ENCODE data around the gene KLHL6. TPM values are rescaled to one million over a fixed set of nuclear protein-coding genes. Genes with fewer than 3 reads are reported as not detected.

KLHL6 gene
- total and polyA plus RNA-seq, 2 of the 8 experiments (the other 6 are each of a cell fraction or from before 2014, with no cell fraction given): 0.05 TPM; not detected in 1

GRCh38 chr3:183514021-183514420 lies 41.5 kb downstream of the KLHL6 start:
- Histone ChIP-seq H2BK5ac (ENCODE audit: low read depth, low read length) (no peak overlapping the region), H2BK12ac (ENCODE audit: low read depth, low read length) (no peak overlapping the region), H3K9ac (replicated peaks in 1 of 4; ENCODE audit: extremely low read depth in 1 of 4, low read depth in 3 of 4, low read length in 3 of 4) (no peak overlapping the region), H3K79me1 (ENCODE audit: low read depth, low read length) (no peaks in the 10 kb centered on the region), H4K5ac (ENCODE audit: insufficient read length, low read depth, low read length) (no peak overlapping the region), H3K36me3 (ENCODE audit: control insufficient read depth in 2 of 4, insufficient read depth in 4 of 4, low read length in 3 of 4) (no peaks in the 10 kb centered on the region), H3K27me3 (replicated peaks in 1 of 4; ENCODE audit: control insufficient read depth in 3 of 4, extremely low read depth in 1 of 4, insufficient read depth in 3 of 4, low read length in 3 of 4) (no peaks in the 10 kb centered on the region), H3K23ac (ENCODE audit: insufficient read length) (no peak overlapping the region), H3K56ac (replicated peaks; ENCODE audit: insufficient read length, low read depth, low read length) (no peak overlapping the region), H3K9me3 (ENCODE audit: insufficient read depth in 2 of 2, low read depth in 1 of 2, low read length in 1 of 2) (no peaks in the 10 kb centered on the region), H3K4me3 (ENCODE audit: extremely low read depth in 1 of 4, insufficient read depth in 2 of 4, low read depth in 3 of 4, low read length in 4 of 4) (no peak overlapping the region), H3K14ac (ENCODE audit: insufficient read length) (no peak overlapping the region), H2BK120ac (replicated peaks; ENCODE audit: low read depth, low read length) (no peak overlapping the region), H4K91ac (replicated peaks; ENCODE audit: insufficient read length, low read length) (no peak overlapping the region), H3K23me2 (ENCODE audit: low read depth, low read length) (no peaks in the 10 kb centered on the region), H2BK15ac (ENCODE audit: low read length) (0 out of 2 replicates have a peak overlapping the region, but pooled peaks have one; percentile 31), H3K4me2 (ENCODE audit: insufficient read depth in 1 of 2, low read depth in 2 of 2, low read length in 2 of 2) (no peak overlapping the region), H2AK5ac (ENCODE audit: low read depth, low read length) (no peak overlapping the region), H4K8ac (ENCODE audit: extremely low read depth, insufficient read depth, low read length) (no peak overlapping the region), H4K20me1 (replicated peaks in 1 of 2; ENCODE audit: control insufficient read depth in 1 of 2, insufficient read depth in 2 of 2, low read length in 2 of 2) (no peaks in the 10 kb centered on the region), H3K18ac (ENCODE audit: extremely low read depth, low read length) (no peak overlapping the region), H2AFZ (ENCODE audit: low read length) (no peak overlapping the region), H3K79me2 (ENCODE audit: control insufficient read depth in 1 of 2, insufficient read depth in 2 of 2, low read length in 2 of 2) (no peaks in the 10 kb centered on the region), H3K4ac (replicated peaks; ENCODE audit: insufficient read length, low read depth, low read length) (no peak overlapping the region), H3K4me1 (replicated peaks in 1 of 4; ENCODE audit: control insufficient read depth in 3 of 4, insufficient read depth in 4 of 4, low read length in 3 of 4) (peaks cover 3 to 9% (median 7%) of the 10 kb centered on the region in 4 experiments; a peak in 4 of 7 replicates), H3K27ac (ENCODE audit: low read depth, low read length) (no peak overlapping the region), H2BK20ac (ENCODE audit: low read length) (no peak overlapping the region)
- CTCF ChIA-PET (ENCODE audit: partially characterized antibody): interaction anchor here (0.7 to 3.2 kb wide), 10 partner anchors 9 to 163 kb away, joined by 3 to 14 read pairs (median 4); no protein-coding TSS in a partner anchor
- FAIRE-seq (no peak), DNase-seq (ENCODE audit: low read depth in 1 of 2, low spot score in 2 of 2) (no peak)
- POLR2A ChIA-PET (ENCODE audit: partially characterized antibody): no interaction called here
- WGBS, 2 experiments (ENCODE audit: extremely low coverage in 1 of 2, insufficient coverage in 1 of 2, insufficient read length in 1 of 2, insufficient replicate concordance in 2 of 2, low coverage in 1 of 2, low lambda C conversion rate in 2 of 2, missing lambda C conversion rate in 1 of 2): 91% methylated on average over 6 of the region's 6 CpGs; no CpG with 5 or more reads in 1 of the 2 experiments
- TF ChIP-seq SIN3A (conservative IDR thresholded peaks at IDR 0.05 in 1 of 2, IDR thresholded peaks at IDR 0.05 in 1 of 2; ENCODE audit: low read depth in 1 of 2, low read length in 2 of 2) (no peak), BRCA1 (IDR thresholded peaks at IDR 0.05; ENCODE audit: low read depth, low read length) (no peak), SUZ12 (IDR thresholded peaks at IDR 0.05; ENCODE audit: low read length) (no peak), TAF1 (IDR thresholded peaks at IDR 0.05; ENCODE audit: low read depth, low read length) (no peak), SP1 (IDR thresholded peaks at IDR 0.05; ENCODE audit: low read depth, low read length) (no peak), USF2 (IDR thresholded peaks at IDR 0.05; ENCODE audit: low read length) (no peak), GABPA (IDR thresholded peaks at IDR 0.05; ENCODE audit: borderline replicate concordance, insufficient read depth, low read length) (no peak)
